Hair follicle dermal papilla cell (primary cell): ENCODE measurements around the gene IDS. TPM values are rescaled to one million over a fixed set of nuclear protein-coding genes. Genes with fewer than 3 reads are reported as not detected.

Source experiments
- total RNA-seq: library from RNA; depleted of rRNA; stranded (reverse); fragments of >200 nt; gene quantifications from 2 replicates; pipeline ENCODE4 v1.2.3, GENCODE V29; 2012

IDS gene, protein sequence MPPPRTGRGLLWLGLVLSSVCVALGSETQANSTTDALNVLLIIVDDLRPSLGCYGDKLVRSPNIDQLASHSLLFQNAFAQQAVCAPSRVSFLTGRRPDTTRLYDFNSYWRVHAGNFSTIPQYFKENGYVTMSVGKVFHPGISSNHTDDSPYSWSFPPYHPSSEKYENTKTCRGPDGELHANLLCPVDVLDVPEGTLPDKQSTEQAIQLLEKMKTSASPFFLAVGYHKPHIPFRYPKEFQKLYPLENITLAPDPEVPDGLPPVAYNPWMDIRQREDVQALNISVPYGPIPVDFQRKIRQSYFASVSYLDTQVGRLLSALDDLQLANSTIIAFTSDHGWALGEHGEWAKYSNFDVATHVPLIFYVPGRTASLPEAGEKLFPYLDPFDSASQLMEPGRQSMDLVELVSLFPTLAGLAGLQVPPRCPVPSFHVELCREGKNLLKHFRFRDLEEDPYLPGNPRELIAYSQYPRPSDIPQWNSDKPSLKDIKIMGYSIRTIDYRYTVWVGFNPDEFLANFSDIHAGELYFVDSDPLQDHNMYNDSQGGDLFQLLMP
- total RNA-seq = 48.9 and 51.1 TPM in 2 replicates

DNA sequence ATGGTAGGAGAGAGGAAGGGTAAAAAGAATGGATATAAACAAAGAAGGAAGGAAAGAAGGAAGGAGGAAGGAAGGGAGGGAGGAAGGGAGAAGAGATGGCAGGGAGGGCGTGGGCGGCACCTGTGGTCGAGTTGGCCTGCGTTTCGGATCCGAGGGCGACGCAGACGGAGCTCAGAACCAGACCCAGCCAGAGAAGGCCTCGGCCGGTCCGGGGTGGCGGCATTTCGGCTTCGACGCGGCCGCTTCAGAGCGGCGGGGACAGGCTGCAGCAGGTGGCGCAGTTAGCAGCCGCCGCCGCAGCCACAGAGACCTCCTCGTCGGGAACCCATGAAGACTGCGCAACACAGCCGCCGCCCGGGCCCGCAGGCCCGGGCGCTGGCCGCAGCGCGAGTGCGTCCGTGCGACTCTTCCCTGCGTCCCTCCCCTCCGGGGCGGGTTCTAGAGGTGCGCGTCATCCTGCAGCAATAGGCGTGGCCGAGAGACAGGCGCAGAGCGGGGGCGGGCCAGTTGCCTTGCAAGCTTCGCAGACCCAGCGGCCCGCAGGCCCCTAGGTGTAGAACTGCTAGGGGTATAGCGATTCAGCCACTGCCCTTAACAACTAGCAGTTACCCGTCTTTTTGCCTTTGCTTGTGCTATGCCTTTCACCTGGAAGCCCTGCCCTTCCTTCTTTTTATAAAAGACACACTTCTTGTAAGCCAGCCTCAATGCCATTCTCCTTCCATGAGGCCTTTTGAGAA lies at the start of gene IDS:
Gene IDS (minus strand): TSS at position 392 of the 737 bp plus-strand sequence. CDS start 169 bp downstream, at position 223.

DNA sequence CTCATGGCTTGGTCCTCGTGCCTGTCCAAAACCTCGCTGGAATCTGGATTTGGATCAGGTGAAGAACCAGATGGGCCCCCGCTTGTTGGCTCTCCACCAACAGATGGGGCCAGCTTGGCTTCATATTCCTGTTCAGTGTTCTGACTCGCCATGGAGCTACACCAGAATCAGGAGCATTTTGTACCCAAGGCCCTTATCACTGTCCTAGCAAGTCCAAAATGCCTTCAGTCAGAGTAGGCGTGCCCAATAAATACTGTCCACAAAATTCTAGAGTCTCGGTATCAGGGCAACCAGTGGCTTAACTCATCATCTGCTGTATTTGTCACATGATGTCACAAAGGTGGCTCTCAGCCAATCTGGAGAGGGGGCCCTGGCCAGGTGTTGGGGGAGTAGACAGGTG lies 44.6 kb upstream of the IDS start, which contains the start of gene HSFX3:
Gene HSFX3 (minus strand): TSS at position 224 of the 400 bp plus-strand sequence. CDS start 72 bp downstream, at position 152.

DNA sequence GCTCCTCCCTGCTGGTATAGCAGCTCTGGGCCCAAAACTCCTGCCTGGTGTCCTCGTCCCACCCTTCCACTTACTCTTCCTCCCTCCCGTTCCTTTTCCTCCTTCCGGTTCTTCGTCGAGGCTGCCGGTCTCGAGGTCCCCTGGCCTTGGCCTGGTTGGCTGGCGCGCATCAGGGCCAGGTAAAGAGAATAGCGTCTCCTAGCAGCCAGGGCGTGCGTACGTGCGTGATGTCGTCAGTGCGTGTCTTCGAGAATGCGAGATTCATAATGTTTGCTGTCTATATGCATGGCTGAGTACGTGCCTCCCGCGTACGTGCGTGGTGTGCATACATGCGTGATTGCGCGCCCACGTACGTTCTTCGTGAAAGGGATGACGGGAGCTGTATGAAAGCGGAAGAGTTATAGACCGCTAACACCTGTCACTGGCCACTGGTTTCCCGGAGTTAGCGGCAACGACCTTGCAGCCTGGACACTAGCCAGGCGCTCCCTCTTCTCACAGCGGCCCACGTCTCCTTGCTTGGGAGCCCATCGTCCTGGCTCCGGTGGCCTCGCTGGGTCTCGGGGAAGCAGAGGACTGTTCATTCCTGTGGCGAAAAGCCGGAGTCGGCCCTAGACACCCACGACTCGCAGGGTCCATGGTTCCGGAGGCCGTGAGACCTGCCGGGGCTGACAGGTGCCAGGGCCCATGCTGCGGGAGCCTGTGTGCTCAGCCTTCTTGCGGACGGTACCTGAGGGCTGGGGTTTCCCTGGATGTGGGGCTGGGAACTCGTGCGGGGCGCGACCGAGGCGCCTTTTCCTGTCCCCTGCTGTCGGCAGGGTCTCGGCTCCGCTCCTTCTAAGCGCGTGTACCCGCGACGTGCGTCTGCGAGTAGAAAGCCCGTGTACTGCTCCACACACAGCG lies 35.8 kb upstream of the IDS start, which contains the start of gene EOLA1:
Gene EOLA1 (plus strand): TSS at position 392 of the 900 bp plus-strand sequence. CDS start 4,619 bp downstream, outside the sequence.

Other genes starting within 250 kb of the IDS start
- gene EOLA1, start 35.7 kb upstream of the IDS start, total RNA-seq = 12.5 and 13.1 TPM in 2 replicates
- not detected in 2 replicates for gene HSFX3, start 44.6 kb upstream of the IDS start, total RNA-seq
- not detected in 2 replicates for gene MAGEA9B, start 82.2 kb upstream of the IDS start, total RNA-seq
- not detected in 2 replicates for gene HSFX2, start 90.0 kb upstream of the IDS start, total RNA-seq
- 16.9 and 23.2 TPM in 2 replicates for gene TMEM185A, start 126.5 kb upstream of the IDS start, total RNA-seq
- not detected in 2 replicates for gene MAGEA11, start 206.8 kb upstream of the IDS start, total RNA-seq